Adrenal gland (tissue), 5 donors: ENCODE measurements around the gene MAP2K4.

Experiments
- POLR2A ChIP-seq, 2 donors: fragments of 450-650 bp; IDR thresholded peaks; one replicate each; pipeline ENCODE4 v1.6.1; 2017; ENCODE audit warnings: antibody characterized with exemption in 2 of 2, mild to moderate bottlenecking in 2 of 2, moderate library complexity in 1 of 2
- TF ChIP-seq, protein P1 (sequence below), 6 experiments: fragments of 450-650 bp in 4 of 6; fragments of 200-600 bp in 2 of 6; sonication (generic) in 1 of 6; IDR thresholded peaks; 1 replicate in 5 of 6; 2 replicates in 1 of 6; pipeline versions ENCODE4 v1.5.1 to v1.8.0; 2016 to 2021; ENCODE audit warnings: antibody characterized with exemption in 6 of 6, mild to moderate bottlenecking in 2 of 6, moderate library complexity in 1 of 6
- donor health status: DM: no; HTN: no; CAD: no.

DNA sequence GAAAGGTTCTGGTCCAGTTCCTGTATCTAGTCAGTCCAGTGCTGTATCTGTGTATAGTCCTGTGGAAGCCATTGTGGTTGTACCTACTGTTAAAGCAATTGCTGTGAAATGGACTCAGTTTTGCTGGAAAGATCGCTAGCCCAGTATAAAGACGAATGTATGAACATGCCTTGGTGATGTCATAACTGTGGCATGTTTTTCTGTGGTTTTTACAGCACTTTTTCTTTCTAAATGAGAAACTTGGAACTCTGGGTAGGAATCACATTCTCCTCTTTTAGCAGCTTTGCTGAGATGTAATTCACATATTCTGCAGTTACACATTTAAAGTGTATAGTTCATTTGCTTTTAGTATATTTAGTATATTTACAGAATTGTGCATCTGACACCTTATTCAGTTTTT, 58.1 kb downstream of the MAP2K4 start:
- TF ChIP-seq, protein P1, sequence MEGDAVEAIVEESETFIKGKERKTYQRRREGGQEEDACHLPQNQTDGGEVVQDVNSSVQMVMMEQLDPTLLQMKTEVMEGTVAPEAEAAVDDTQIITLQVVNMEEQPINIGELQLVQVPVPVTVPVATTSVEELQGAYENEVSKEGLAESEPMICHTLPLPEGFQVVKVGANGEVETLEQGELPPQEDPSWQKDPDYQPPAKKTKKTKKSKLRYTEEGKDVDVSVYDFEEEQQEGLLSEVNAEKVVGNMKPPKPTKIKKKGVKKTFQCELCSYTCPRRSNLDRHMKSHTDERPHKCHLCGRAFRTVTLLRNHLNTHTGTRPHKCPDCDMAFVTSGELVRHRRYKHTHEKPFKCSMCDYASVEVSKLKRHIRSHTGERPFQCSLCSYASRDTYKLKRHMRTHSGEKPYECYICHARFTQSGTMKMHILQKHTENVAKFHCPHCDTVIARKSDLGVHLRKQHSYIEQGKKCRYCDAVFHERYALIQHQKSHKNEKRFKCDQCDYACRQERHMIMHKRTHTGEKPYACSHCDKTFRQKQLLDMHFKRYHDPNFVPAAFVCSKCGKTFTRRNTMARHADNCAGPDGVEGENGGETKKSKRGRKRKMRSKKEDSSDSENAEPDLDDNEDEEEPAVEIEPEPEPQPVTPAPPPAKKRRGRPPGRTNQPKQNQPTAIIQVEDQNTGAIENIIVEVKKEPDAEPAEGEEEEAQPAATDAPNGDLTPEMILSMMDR (IDR thresholded peaks at IDR 0.05) = no peak
- TF ChIP-seq POLR2A (IDR thresholded peaks at IDR 0.05) = no peak
